Astrocyte of the cerebellum (primary cell): Measurements from ENCODE around the gene USP49.

ENCODE experiments used
- DNase-seq: peaks from one replicate; pipeline ENCODE4 v3.0.0-alpha.2; 2011; ENCODE audit warnings: low read depth
- H3K4me3 ChIP-seq: 2 replicates; pipeline ENCODE4 v1.5.1; 2011; ENCODE audit warnings: mild to moderate bottlenecking, low read depth, low read length, moderate library complexity
- in situ Hi-C: cut with HindIII; loops from 2 replicates; pipeline ENCODE4 v1.10.0; 2017; ENCODE audit warnings: low sequenced_read_pairs
- TF ChIP-seq, protein P1 (sequence below): IDR thresholded peaks from 2 replicates; pipeline ENCODE4 v1.5.1; 2012; ENCODE audit warnings: low read length, low read depth, moderate library complexity, mild to moderate bottlenecking; ENCODE audit errors: missing control alignments

USP49 gene

GRCh38 chr6:41775293-41775882, 119.8 kb downstream of the USP49 start:
- DNase-seq: no peak
- in situ Hi-C loops: loop anchor here (25.0 kb wide), 1 partner anchor 787 kb away; the partner anchor contains the start of gene UBR2
- no peak overlapping the region for H3K4me3 ChIP-seq
- TF ChIP-seq, protein P1, sequence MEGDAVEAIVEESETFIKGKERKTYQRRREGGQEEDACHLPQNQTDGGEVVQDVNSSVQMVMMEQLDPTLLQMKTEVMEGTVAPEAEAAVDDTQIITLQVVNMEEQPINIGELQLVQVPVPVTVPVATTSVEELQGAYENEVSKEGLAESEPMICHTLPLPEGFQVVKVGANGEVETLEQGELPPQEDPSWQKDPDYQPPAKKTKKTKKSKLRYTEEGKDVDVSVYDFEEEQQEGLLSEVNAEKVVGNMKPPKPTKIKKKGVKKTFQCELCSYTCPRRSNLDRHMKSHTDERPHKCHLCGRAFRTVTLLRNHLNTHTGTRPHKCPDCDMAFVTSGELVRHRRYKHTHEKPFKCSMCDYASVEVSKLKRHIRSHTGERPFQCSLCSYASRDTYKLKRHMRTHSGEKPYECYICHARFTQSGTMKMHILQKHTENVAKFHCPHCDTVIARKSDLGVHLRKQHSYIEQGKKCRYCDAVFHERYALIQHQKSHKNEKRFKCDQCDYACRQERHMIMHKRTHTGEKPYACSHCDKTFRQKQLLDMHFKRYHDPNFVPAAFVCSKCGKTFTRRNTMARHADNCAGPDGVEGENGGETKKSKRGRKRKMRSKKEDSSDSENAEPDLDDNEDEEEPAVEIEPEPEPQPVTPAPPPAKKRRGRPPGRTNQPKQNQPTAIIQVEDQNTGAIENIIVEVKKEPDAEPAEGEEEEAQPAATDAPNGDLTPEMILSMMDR: no peak

DNA sequence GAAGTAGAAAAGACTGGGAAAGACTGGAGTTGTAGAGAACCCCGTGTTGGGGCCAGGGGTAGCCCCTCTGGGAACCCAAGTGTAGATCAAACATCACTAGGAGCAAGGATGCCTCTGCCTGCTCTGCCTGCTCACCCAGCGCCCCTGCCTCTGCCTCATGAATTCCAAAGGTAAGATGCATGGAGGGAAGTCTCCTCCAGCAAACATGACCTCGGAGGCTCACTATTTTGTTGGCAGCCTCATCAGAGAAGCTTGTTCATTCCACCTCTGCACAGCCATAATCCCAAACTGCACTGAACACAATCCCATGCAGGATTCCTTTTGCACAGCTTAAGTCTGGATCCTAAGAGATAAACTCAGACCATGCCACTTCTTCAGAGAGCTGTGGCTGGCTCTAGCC, 120.3 kb downstream of the USP49 start:
- in situ Hi-C loops: loop anchor here (25.0 kb wide), 1 partner anchor 787 kb away; the partner anchor contains the start of gene UBR2
- TF ChIP-seq, protein P1: no peak
- DNase-seq: no peak
- H3K4me3 ChIP-seq: no peak overlapping the region

- in situ Hi-C loops: no loop called here
- TF ChIP-seq, protein P1: no peak
- DNase-seq: no peak
- H3K4me3 ChIP-seq: no peak overlapping the region
Measured at GRCh38 chr6:41771058-41771983, 123.9 kb downstream of the USP49 start.

GRCh38 chr6:41770381-41771057, 124.7 kb downstream of the USP49 start:
- TF ChIP-seq, protein P1: no peak
- no peak for DNase-seq
- in situ Hi-C loops: no loop called here
- H3K4me3 ChIP-seq: no peak overlapping the region

DNA sequence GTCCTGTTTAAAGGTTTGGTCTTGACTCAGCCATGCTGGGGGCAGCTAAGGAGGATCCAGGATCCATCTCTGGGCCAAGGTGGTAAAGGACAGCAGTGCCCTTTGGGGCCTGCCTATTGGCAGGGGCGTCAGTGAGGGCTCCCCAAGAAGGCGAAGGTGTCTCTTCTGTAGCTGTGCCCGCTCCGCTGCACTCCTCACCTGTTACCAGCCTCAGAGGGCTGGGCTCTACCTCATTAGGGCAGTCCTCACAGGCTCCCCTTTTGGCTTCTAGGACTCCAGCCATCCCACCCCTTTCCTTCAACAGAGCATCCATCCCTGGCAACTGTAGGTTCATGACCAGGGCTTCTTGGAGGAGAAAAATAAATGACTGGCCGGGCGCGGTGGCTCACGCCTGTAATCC, 125.8 kb downstream of the USP49 start:
- TF ChIP-seq, protein P1: no peak
- in situ Hi-C loops: no loop called here
- no peak for DNase-seq
- no peak overlapping the region for H3K4me3 ChIP-seq

DNA sequence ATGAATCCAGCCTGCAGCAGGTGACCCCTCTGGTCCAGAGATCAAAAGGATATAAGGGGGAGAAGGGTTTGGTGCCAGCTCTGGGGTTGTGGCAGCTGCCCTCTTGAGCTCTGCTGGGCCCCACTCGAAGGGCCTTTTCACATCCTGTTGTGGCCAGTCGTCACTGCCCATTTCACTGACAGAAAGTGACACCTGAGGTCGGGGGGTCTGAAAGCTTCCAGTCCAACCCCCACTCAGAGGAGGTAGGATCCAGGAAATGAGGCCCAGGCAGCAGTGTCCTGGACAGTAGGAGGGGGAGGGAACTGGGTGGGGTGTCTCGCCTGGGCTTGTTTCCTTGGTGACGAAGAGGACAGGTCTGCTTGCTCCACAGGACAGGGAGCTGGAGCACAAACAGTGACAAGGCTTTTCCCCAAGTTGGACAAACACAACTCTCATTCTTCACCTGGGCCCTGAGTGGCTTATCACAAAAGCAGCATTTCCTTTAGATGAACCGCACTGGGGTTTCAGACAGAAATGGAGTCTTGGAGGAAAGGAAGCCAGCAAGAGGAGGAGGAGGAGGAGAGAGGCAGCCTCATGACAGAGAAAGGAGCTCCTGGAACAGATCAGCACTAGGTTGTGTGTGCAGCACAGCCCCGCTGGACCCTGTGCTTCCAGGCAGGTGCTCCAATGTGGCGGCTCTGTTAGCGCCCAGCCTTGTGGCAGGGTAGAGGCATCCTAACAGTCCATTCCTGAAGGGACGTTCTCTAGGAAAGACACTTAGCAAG, 126.4 kb downstream of the USP49 start:
- TF ChIP-seq, protein P1: no peak
- no peak overlapping the region for H3K4me3 ChIP-seq
- no peak for DNase-seq
- in situ Hi-C loops: no loop called here
